22Rv1 (cell line): Measurements from ENCODE around the gene ZFHX3.

Experiments used
- ZFX ChIP-seq: fragments of 450-650 bp; IDR thresholded peaks from 2 replicates; pipeline ENCODE4 v1.6.1; 2017; ENCODE audit warnings: antibody characterized with exemption, borderline replicate concordance
- TF ChIP-seq, protein P1 (sequence below): fragments of 450-650 bp; IDR thresholded peaks from 2 replicates; pipeline ENCODE4 v1.5.1; 2017; ENCODE audit warnings: mild to moderate bottlenecking

GRCh38 chr16:72810480-72810879 is 237.4 kb downstream of the ZFHX3 start:
- TF ChIP-seq, protein P1, sequence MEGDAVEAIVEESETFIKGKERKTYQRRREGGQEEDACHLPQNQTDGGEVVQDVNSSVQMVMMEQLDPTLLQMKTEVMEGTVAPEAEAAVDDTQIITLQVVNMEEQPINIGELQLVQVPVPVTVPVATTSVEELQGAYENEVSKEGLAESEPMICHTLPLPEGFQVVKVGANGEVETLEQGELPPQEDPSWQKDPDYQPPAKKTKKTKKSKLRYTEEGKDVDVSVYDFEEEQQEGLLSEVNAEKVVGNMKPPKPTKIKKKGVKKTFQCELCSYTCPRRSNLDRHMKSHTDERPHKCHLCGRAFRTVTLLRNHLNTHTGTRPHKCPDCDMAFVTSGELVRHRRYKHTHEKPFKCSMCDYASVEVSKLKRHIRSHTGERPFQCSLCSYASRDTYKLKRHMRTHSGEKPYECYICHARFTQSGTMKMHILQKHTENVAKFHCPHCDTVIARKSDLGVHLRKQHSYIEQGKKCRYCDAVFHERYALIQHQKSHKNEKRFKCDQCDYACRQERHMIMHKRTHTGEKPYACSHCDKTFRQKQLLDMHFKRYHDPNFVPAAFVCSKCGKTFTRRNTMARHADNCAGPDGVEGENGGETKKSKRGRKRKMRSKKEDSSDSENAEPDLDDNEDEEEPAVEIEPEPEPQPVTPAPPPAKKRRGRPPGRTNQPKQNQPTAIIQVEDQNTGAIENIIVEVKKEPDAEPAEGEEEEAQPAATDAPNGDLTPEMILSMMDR = no peak
- no peak for TF ChIP-seq ZFX
